IMR-90 (cell line): ENCODE measurements around the gene CFAP210. TPM values are rescaled to one million over a fixed set of nuclear protein-coding genes. Genes with fewer than 3 reads are reported as not detected.

Experiments used
- ATAC-seq: fragments of 200-7000 bp; cut with Tn5 transposase; 2 replicates; pipeline ENCODE4 v1.9.1; 2020; ENCODE audit warnings: low read depth, mild to moderate bottlenecking, moderate library complexity
- BruUV-seq: library from RNA; stranded (reverse); fragments of 400-500 nt; replicated peaks from 2 replicates; lab custom pipeline; 2021; lab: Mats Ljungman, UMichigan
- CTCF ChIA-PET: fragments of 300-600 bp; formaldehyde crosslinking; extraction: SDS; loops from one replicate; lab custom pipeline; 2021; ENCODE audit warnings: antibody characterized with exemption; lab: Yijun Ruan, JAX
- POLR2A ChIA-PET: fragments of 300-600 bp; sonication (Branson Sonifier 250); formaldehyde crosslinking; loops from one replicate; lab custom pipeline; 2022; ENCODE audit warnings: antibody characterized with exemption; ENCODE audit not compliant: unreplicated experiment; lab: Charles Lee
- DNase-seq: peaks from one replicate; pipeline ENCODE4 v3.0.0; 2013
- H2AFZ ChIP-seq: replicated peaks from 2 replicates; pipeline ENCODE3; 2013; ENCODE audit warnings: low read length, mild to moderate bottlenecking; ENCODE audit not compliant: poor library complexity
- H2AK5ac ChIP-seq: 2 replicates; pipeline ENCODE4 v1.6.1; 2013; ENCODE audit warnings: low read depth, low read length, inconsistent platforms
- H2AK9ac ChIP-seq: replicated peaks from 2 replicates; pipeline ENCODE3; 2013; ENCODE audit warnings: mild to moderate bottlenecking, low read depth, low read length, moderate library complexity; ENCODE audit not compliant: poor library complexity
- H2BK120ac ChIP-seq: 2 replicates; pipeline ENCODE4 v1.6.1; 2013; ENCODE audit warnings: low read depth, low read length, inconsistent platforms
- H2BK15ac ChIP-seq: 3 replicates; pipeline ENCODE4 v1.6.1; 2013; ENCODE audit warnings: low read depth, low read length, inconsistent platforms
- H2BK20ac ChIP-seq: 2 replicates; pipeline ENCODE4 v1.6.1; 2013; ENCODE audit warnings: low read depth, mild to moderate bottlenecking, inconsistent platforms, low read length, moderate library complexity
- H2BK5ac ChIP-seq: 2 replicates; pipeline ENCODE4 v1.6.1; 2013; ENCODE audit warnings: mild to moderate bottlenecking, low read depth, low read length, inconsistent platforms; ENCODE audit not compliant: poor library complexity, severe bottlenecking
- H3K14ac ChIP-seq: replicated peaks from 2 replicates; pipeline ENCODE4 v1.6.1; 2013; ENCODE audit warnings: low read depth, low read length, inconsistent platforms
- H3K18ac ChIP-seq: 2 replicates; pipeline ENCODE4 v1.6.1; 2013; ENCODE audit warnings: low read depth, low read length, control low read depth
- H3K23ac ChIP-seq: 2 replicates; pipeline ENCODE4 v1.6.1; 2013; ENCODE audit warnings: low read depth, low read length, inconsistent platforms
- H3K27ac ChIP-seq: 2 replicates; pipeline ENCODE4 v1.5.1; 2013; ENCODE audit warnings: mild to moderate bottlenecking, control low read depth, low read length; ENCODE audit not compliant: insufficient read depth
- H3K27me3 ChIP-seq: 2 replicates; pipeline ENCODE4 v1.6.1; 2013; ENCODE audit warnings: low read length; ENCODE audit not compliant: control insufficient read depth, insufficient read depth
- H3K36me3 ChIP-seq: 2 replicates; pipeline ENCODE4 v1.6.1; 2013; ENCODE audit warnings: low read length, mixed read lengths; ENCODE audit not compliant: control insufficient read depth, insufficient read depth
- H3K4ac ChIP-seq: 2 replicates; pipeline ENCODE4 v1.6.1; 2013; ENCODE audit warnings: low read depth, low read length, inconsistent platforms
- H3K4me1 ChIP-seq: 2 replicates; pipeline ENCODE4 v1.6.1; 2013; ENCODE audit warnings: low read length, mixed read lengths; ENCODE audit not compliant: control insufficient read depth, insufficient read depth
- H3K4me2 ChIP-seq: 2 replicates; pipeline ENCODE4 v1.6.1; 2013; ENCODE audit warnings: low read depth, mild to moderate bottlenecking, control low read depth, low read length, moderate library complexity
- H3K4me3 ChIP-seq: 2 replicates; pipeline ENCODE4 v1.5.1; 2013; ENCODE audit warnings: low read depth, mild to moderate bottlenecking, control low read depth, low read length, moderate library complexity; ENCODE audit not compliant: insufficient read depth
- H3K56ac ChIP-seq: 2 replicates; pipeline ENCODE4 v1.6.1; 2013; ENCODE audit warnings: low read length, inconsistent platforms; ENCODE audit not compliant: insufficient read depth; ENCODE audit errors: extremely low read depth
- H3K79me1 ChIP-seq, 2 experiments: 2 replicates each; pipeline ENCODE4 v1.6.1; 2013; ENCODE audit warnings: low read length in 2 of 2, inconsistent platforms in 1 of 2, low read depth in 1 of 2
- H3K9ac ChIP-seq: 2 replicates; pipeline ENCODE4 v1.6.1; 2013; ENCODE audit warnings: low read depth, low read length, control low read depth
- H3K9me1 ChIP-seq: 2 replicates; pipeline ENCODE4 v1.6.1; 2013; ENCODE audit warnings: low read length, inconsistent platforms; ENCODE audit not compliant: insufficient read depth
- H3K9me3 ChIP-seq: 2 replicates; pipeline ENCODE4 v1.6.1; 2013; ENCODE audit warnings: low read length; ENCODE audit not compliant: control insufficient read depth, insufficient read depth
- H4K20me1 ChIP-seq: 2 replicates; pipeline ENCODE4 v1.6.1; 2013; ENCODE audit warnings: low read length, inconsistent platforms; ENCODE audit not compliant: insufficient read depth
- H4K5ac ChIP-seq: 2 replicates; pipeline ENCODE4 v1.6.1; 2013; ENCODE audit warnings: mild to moderate bottlenecking, low read depth, low read length, control low read depth
- H4K8ac ChIP-seq, 2 experiments: 2 replicates each; pipeline ENCODE4 v1.6.1; 2013; ENCODE audit warnings: low read depth in 2 of 2, low read length in 2 of 2, control low read depth in 1 of 2, inconsistent platforms in 1 of 2
- H4K91ac ChIP-seq: 2 replicates; pipeline ENCODE4 v1.6.1; 2013; ENCODE audit warnings: low read depth, low read length, inconsistent platforms; ENCODE audit not compliant: insufficient read depth
- CHD1 ChIP-seq: IDR thresholded peaks from 2 replicates; pipeline ENCODE4 v1.6.1; 2012; ENCODE audit warnings: low read depth, low read length, improper control_type of control experiment
- POLR2A ChIP-seq: IDR thresholded peaks from 2 replicates; pipeline ENCODE4 v1.6.1; 2012; ENCODE audit warnings: mild to moderate bottlenecking, low read depth, low read length
- RAD21 ChIP-seq: IDR thresholded peaks from 2 replicates; pipeline ENCODE4 v1.6.1; 2012; ENCODE audit warnings: low read length, improper control_type of control experiment
- RCOR1 ChIP-seq: IDR thresholded peaks from 2 replicates; pipeline ENCODE4 v1.6.1; 2012; ENCODE audit warnings: mild to moderate bottlenecking, low read length, improper control_type of control experiment; ENCODE audit not compliant: insufficient replicate concordance
- RFX5 ChIP-seq: IDR thresholded peaks from 2 replicates; pipeline ENCODE4 v1.8.0; 2012; ENCODE audit warnings: low read depth, mild to moderate bottlenecking, low read length, moderate library complexity
- WGBS, 2 experiments: methylation state at CpG; one replicate each; pipeline versions ENCODE4 v1.1.5 to v1.1.7; 2013; ENCODE audit warnings: missing lambda C conversion rate in 2 of 2; ENCODE audit not compliant: insufficient read length in 1 of 2; ENCODE audit errors: extremely low coverage in 2 of 2; 5-methylcytosine and 5-hydroxymethylcytosine counted together
- dilution Hi-C: fragments of 300-500 bp; cut with HindIII; formaldehyde crosslinking; loops from one replicate; pipeline ENCODE4 v1.14.3; 2018; ENCODE audit warnings: low sequenced_read_pairs; ENCODE audit not compliant: unreplicated experiment
- in situ Hi-C: fragments of 300-500 bp; cut with MboI; formaldehyde crosslinking; loops from 3 replicates; pipeline ENCODE4 v1.14.3; 2019; ENCODE audit warnings: low sequenced_read_pairs, inconsistent platforms, mixed read lengths
- intact Hi-C: fragments of 100-400 bp; cut with micrococcal nuclease; formaldehyde crosslinking; loops from 2 replicates; pipeline ENCODE4 v1.10.0; 2022
- polyA plus RNA-seq, 3 experiments: library from polyadenylated mRNA; depleted of rRNA; stranded (reverse); fragments of >200 nt; gene quantifications; 2 replicates each; pipeline ENCODE4 v1.2.3, GENCODE V29; 2012; ENCODE audit warnings: low replicate concordance in 1 of 3
- total RNA-seq: library from RNA; depleted of rRNA; stranded (reverse); fragments of >200 nt; gene quantifications from 2 replicates; pipeline ENCODE4 v1.2.3, GENCODE V29; 2012
- TF ChIP-seq, protein P1 (sequence below): fragments of 150-350 bp; IDR thresholded peaks from 2 replicates; pipeline ENCODE4 v1.6.1; 2016; ENCODE audit warnings: low read depth, mild to moderate bottlenecking, low read length, moderate library complexity, borderline replicate concordance

The CFAP210 gene
- total and polyA plus RNA-seq, 2 of the 4 experiments (the other 2 are of a cell fraction): not detected

GRCh38 chr2:169729274-169729605, 35.0 kb upstream of the CFAP210 start:
- no peak overlapping the region for H2AK5ac ChIP-seq
- H3K9ac ChIP-seq: no peak overlapping the region
- H3K9me3 ChIP-seq: no peaks in the 10 kb centered on the region
- H3K4me1 ChIP-seq: no peaks in the 10 kb centered on the region
- no peaks in the 10 kb centered on the region for H4K20me1 ChIP-seq
- ATAC-seq: no peak
- H3K4ac ChIP-seq: no peak overlapping the region
- H3K36me3 ChIP-seq: no peaks in the 10 kb centered on the region
- in situ Hi-C loops (no loop called here), dilution Hi-C loops (no loop called here), intact Hi-C loops (no loop called here)
- H3K56ac ChIP-seq: no peak overlapping the region
- H2AK9ac ChIP-seq: no peak overlapping the region
- no peak overlapping the region for H2BK5ac ChIP-seq
- H2BK120ac ChIP-seq: no peak overlapping the region
- H2AFZ ChIP-seq: no peak overlapping the region
- no peak overlapping the region for H3K18ac ChIP-seq
- no peak overlapping the region for H3K4me2 ChIP-seq
- peaks cover 5% of the 10 kb centered on the region for H3K27me3 ChIP-seq
- H3K79me1 ChIP-seq: no peaks in the 10 kb centered on the region
- H2BK15ac ChIP-seq: no peak overlapping the region
- no peak overlapping the region for H3K4me3 ChIP-seq
- no peak overlapping the region for H3K27ac ChIP-seq
- H4K5ac ChIP-seq: no peak overlapping the region
- WGBS, 2 experiments: no CpG with 5 or more reads among the region's 1 CpG
- POLR2A ChIA-PET: no interaction called here
- no peak overlapping the region for H4K8ac ChIP-seq
- H3K9me1 ChIP-seq: no peaks in the 10 kb centered on the region
- no peak overlapping the region for H4K91ac ChIP-seq
- H2BK20ac ChIP-seq: no peak overlapping the region
- CTCF ChIA-PET: no interaction called here
- no peak overlapping the region for H3K14ac ChIP-seq
- BruUV-seq: no TSS peak
- H3K23ac ChIP-seq: no peak overlapping the region
- no peak for TF ChIP-seq RFX5
- no peak for TF ChIP-seq RAD21
- TF ChIP-seq, protein P1, sequence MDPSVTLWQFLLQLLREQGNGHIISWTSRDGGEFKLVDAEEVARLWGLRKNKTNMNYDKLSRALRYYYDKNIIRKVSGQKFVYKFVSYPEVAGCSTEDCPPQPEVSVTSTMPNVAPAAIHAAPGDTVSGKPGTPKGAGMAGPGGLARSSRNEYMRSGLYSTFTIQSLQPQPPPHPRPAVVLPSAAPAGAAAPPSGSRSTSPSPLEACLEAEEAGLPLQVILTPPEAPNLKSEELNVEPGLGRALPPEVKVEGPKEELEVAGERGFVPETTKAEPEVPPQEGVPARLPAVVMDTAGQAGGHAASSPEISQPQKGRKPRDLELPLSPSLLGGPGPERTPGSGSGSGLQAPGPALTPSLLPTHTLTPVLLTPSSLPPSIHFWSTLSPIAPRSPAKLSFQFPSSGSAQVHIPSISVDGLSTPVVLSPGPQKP: no peak
- no peak for TF ChIP-seq CHD1
- TF ChIP-seq POLR2A: no peak
- no peak for TF ChIP-seq RCOR1
- no peak for DNase-seq
